ENCODE results near the gene PRKAG2.

DNA sequence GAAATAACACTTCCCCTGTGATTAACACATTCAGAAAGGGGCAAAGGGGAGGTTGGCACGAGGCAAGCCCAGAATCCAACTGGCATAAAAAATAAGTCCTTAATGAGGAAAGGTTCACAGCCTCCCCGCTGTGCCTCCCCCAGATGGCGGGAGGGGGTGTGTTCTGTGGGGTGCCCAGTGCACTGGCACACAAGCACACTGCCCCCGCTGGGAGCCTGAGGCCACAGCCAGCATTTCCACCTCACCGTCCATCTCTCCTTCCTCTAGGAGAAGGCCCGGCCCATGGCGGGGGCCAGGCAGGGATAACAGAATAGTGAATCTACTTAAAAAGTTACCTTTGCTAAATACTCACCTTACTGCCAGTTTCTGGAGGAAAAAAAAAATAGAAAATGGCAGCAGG is 43.2 kb downstream of the PRKAG2 start:
- TF ChIP-seq POLR2A (IDR thresholded peaks at IDR 0.05; ENCODE audit: low read depth, low read length), result no peak
- TF ChIP-seq POLR2AphosphoS5 (IDR thresholded peaks at IDR 0.05; ENCODE audit: low read depth, low read length), result no peak

All from GM12891 (cell line).